ENCODE data around the gene KCNJ12. TPM values are rescaled to one million over a fixed set of nuclear protein-coding genes. Genes with fewer than 3 reads are reported as not detected.

The KCNJ12 gene
- total and polyA plus RNA-seq, 2 experiments from 2014 or later = 0.61 to 2.4 TPM

DNA sequence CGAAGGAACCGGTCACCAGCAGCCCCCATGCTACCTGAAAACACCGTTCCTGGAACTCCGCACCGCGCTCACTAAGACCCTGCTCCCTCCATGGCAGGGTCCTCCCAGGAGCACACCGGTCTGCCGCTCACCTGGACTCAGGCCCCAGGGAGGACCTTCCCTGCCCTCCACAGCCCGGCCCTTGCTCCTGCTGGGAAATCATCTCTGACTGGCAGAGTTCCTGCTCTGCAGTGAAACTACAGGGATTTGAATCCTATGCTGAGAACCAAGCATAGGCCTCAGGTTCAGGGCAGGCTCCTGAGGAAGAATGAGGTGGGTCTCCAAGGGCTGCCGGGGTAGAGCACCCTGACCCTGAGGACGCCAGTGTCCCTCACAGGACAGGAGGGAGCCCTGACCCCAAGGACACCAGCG, 88.5 kb downstream of the KCNJ12 start:
- Histone ChIP-seq H2AFZ (peak overlapping the region; percentile 96; the same call in 1 of the 2 replicates), H3K9me2 (ENCODE audit: insufficient read depth) (no peaks in the 10 kb centered on the region), H4K20me1 (replicated peaks; ENCODE audit: insufficient read depth) (no peaks in the 10 kb centered on the region), H3K36me3 (ENCODE audit: insufficient read depth) (no peaks in the 10 kb centered on the region), H3K79me2 (replicated peaks; ENCODE audit: insufficient read depth) (no peaks in the 10 kb centered on the region), H3K27me3 (ENCODE audit: insufficient read depth) (peaks cover 37% of the 10 kb centered on the region), H3K4me2 (peak overlapping the region; percentile 90), H3F3A (replicated peaks; ENCODE audit: low read depth) (no peaks in the 10 kb centered on the region), H3K27ac (ENCODE audit: low read depth) (no peak overlapping the region), H3K4me3 (peak overlapping the region; percentile 68), H3K4me1 (ENCODE audit: insufficient read depth) (peaks cover 4% of the 10 kb centered on the region; the same call in 1 of the 2 replicates)
- no peak for TF ChIP-seq CREB1 (CRISPR knock-in tag; IDR thresholded peaks at IDR 0.05; ENCODE audit: low read depth)
- TF ChIP-seq, protein P1, sequence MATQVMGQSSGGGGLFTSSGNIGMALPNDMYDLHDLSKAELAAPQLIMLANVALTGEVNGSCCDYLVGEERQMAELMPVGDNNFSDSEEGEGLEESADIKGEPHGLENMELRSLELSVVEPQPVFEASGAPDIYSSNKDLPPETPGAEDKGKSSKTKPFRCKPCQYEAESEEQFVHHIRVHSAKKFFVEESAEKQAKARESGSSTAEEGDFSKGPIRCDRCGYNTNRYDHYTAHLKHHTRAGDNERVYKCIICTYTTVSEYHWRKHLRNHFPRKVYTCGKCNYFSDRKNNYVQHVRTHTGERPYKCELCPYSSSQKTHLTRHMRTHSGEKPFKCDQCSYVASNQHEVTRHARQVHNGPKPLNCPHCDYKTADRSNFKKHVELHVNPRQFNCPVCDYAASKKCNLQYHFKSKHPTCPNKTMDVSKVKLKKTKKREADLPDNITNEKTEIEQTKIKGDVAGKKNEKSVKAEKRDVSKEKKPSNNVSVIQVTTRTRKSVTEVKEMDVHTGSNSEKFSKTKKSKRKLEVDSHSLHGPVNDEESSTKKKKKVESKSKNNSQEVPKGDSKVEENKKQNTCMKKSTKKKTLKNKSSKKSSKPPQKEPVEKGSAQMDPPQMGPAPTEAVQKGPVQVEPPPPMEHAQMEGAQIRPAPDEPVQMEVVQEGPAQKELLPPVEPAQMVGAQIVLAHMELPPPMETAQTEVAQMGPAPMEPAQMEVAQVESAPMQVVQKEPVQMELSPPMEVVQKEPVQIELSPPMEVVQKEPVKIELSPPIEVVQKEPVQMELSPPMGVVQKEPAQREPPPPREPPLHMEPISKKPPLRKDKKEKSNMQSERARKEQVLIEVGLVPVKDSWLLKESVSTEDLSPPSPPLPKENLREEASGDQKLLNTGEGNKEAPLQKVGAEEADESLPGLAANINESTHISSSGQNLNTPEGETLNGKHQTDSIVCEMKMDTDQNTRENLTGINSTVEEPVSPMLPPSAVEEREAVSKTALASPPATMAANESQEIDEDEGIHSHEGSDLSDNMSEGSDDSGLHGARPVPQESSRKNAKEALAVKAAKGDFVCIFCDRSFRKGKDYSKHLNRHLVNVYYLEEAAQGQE (IDR thresholded peaks at IDR 0.05; ENCODE audit: unreplicated experiment) = no peak
- TF ChIP-seq, protein P2, sequence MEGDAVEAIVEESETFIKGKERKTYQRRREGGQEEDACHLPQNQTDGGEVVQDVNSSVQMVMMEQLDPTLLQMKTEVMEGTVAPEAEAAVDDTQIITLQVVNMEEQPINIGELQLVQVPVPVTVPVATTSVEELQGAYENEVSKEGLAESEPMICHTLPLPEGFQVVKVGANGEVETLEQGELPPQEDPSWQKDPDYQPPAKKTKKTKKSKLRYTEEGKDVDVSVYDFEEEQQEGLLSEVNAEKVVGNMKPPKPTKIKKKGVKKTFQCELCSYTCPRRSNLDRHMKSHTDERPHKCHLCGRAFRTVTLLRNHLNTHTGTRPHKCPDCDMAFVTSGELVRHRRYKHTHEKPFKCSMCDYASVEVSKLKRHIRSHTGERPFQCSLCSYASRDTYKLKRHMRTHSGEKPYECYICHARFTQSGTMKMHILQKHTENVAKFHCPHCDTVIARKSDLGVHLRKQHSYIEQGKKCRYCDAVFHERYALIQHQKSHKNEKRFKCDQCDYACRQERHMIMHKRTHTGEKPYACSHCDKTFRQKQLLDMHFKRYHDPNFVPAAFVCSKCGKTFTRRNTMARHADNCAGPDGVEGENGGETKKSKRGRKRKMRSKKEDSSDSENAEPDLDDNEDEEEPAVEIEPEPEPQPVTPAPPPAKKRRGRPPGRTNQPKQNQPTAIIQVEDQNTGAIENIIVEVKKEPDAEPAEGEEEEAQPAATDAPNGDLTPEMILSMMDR (conservative IDR thresholded peaks at IDR 0.05; ENCODE audit: low read depth in 2 of 2) = peak in 1 of 2 experiments; percentile 17; a peak in 1 of 4 replicates
- DNase-seq (ENCODE audit: low spot score) (peak; percentile 43), ATAC-seq (peak; percentile 67)
- Mint-ChIP-seq H3K27me3 (ENCODE audit: insufficient read depth, low read depth, poor library complexity) (peaks cover 27% of the 10 kb centered on the region), H3K27ac (no peak overlapping the region), H3K36me3 (ENCODE audit: low read depth) (no peaks in the 10 kb centered on the region), H3K9me3 (peaks cover 12% of the 10 kb centered on the region; the same call in 2 of the 3 replicates), H3K4me1 (peaks cover 12% of the 10 kb centered on the region), H3K4me3 (peak overlapping the region; percentile 69)

DNA sequence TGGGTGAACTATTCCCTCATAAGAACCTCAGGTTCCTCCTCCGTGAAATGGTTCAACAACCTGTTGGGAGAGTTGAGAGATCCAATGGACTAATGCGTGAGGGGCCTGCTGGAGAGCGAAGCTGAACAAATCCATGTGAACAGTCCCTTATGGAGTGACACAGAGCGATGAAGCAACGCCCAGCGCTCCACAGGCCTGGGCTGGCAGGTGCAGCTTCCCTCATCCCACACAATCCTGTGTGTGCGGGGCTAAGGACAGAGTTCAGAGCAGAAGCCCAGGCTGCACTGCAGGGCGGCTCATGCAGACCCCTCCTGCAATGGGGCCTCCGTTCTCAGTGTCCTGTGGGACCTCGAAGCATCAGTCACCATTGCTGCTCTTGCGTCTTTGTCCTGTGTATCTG, 90.4 kb downstream of the KCNJ12 start:
- Mint-ChIP-seq H3K36me3 (ENCODE audit: low read depth) (no peaks in the 10 kb centered on the region), H3K9me3 (peaks cover 12% of the 10 kb centered on the region; the same call in 2 of the 3 replicates), H3K4me3 (no peak overlapping the region), H3K27ac (no peak overlapping the region), H3K27me3 (ENCODE audit: insufficient read depth, low read depth, poor library complexity) (peaks cover 27% of the 10 kb centered on the region), H3K4me1 (peaks cover 12% of the 10 kb centered on the region)
- no peaks in the 10 kb centered on the region for H3F3A ChIP-seq (replicated peaks; ENCODE audit: low read depth)
- DNase-seq (ENCODE audit: low spot score) = no peak
- H3K4me2 ChIP-seq = no peak overlapping the region
- no peaks in the 10 kb centered on the region for H3K36me3 ChIP-seq (ENCODE audit: insufficient read depth)
- H3K27ac ChIP-seq (ENCODE audit: low read depth) = no peak overlapping the region
- peaks cover 4% of the 10 kb centered on the region; the same call in 1 of the 2 replicates for H3K4me1 ChIP-seq (ENCODE audit: insufficient read depth)
- H3K79me2 ChIP-seq (replicated peaks; ENCODE audit: insufficient read depth) = no peaks in the 10 kb centered on the region
- peaks cover 36% of the 10 kb centered on the region for H3K27me3 ChIP-seq (ENCODE audit: insufficient read depth)
- H2AFZ ChIP-seq = no peak overlapping the region
- TF ChIP-seq POLR2AphosphoS5 (IDR thresholded peaks at IDR 0.05; ENCODE audit: low read depth) (no peak), STAT1 (IDR thresholded peaks at IDR 0.05; ENCODE audit: unreplicated experiment) (no peak), CREB1 (CRISPR knock-in tag; IDR thresholded peaks at IDR 0.05; ENCODE audit: low read depth) (no peak), JUNB (IDR thresholded peaks at IDR 0.05; ENCODE audit: unreplicated experiment) (no peak), ZNF114 (CRISPR knock-in tag; IDR thresholded peaks at IDR 0.05) (no peak)
- no peak overlapping the region for H3K4me3 ChIP-seq
- H3K9me2 ChIP-seq (ENCODE audit: insufficient read depth) = no peaks in the 10 kb centered on the region
- no peaks in the 10 kb centered on the region for H4K20me1 ChIP-seq (replicated peaks; ENCODE audit: insufficient read depth)
- ATAC-seq = no peak

Measured in GM23338 (cell line).